GM18858 (cell line): ENCODE results near the gene NAPEPLD.
"Not testable (repeated sequence)": the region's sequence is repeated elsewhere in the genome, so short reads cannot be mapped to it uniquely, and the experiment has no call there.

Experiments used
- ATAC-seq: cut with Tn5 transposase; IDR thresholded peaks from one replicate; pipeline ENCODE4 v1.9.1; 2021; ENCODE audit not compliant: unreplicated experiment

The NAPEPLD gene

GRCh38 chr7:103114576-103115008 lies 34.3 kb downstream of the NAPEPLD start:
- ATAC-seq: no peak

- no peak for ATAC-seq
Observed at GRCh38 chr7:103113164-103113563, 35.7 kb downstream of the NAPEPLD start.

- ATAC-seq: not testable (repeated sequence)
Observed at GRCh38 chr7:103106703-103107070, 42.2 kb downstream of the NAPEPLD start.

- ATAC-seq: no peak
Observed at GRCh38 chr7:103106005-103106702, 42.7 kb downstream of the NAPEPLD start.

GRCh38 chr7:103101543-103101942 lies 47.4 kb downstream of the NAPEPLD start:
- ATAC-seq: no peak

GRCh38 chr7:103100348-103100747 lies 48.6 kb downstream of the NAPEPLD start:
- ATAC-seq: no peak

- no peak for ATAC-seq
Observed at GRCh38 chr7:103097041-103097440, 51.9 kb downstream of the NAPEPLD start.

- ATAC-seq: not testable (repeated sequence)
Observed at GRCh38 chr7:103095558-103095957, 53.3 kb downstream of the NAPEPLD start.

- ATAC-seq: no peak
Observed at GRCh38 chr7:103094102-103094501, 54.8 kb downstream of the NAPEPLD start.

- ATAC-seq: no peak
Observed at GRCh38 chr7:103093429-103093828, 55.5 kb downstream of the NAPEPLD start.

GRCh38 chr7:103092321-103092720 lies 56.6 kb downstream of the NAPEPLD start:
- not testable (repeated sequence) for ATAC-seq

GRCh38 chr7:103083210-103083609 lies 65.7 kb downstream of the NAPEPLD start:
- no peak for ATAC-seq

- ATAC-seq: no peak
Observed at GRCh38 chr7:103082497-103082896, 66.4 kb downstream of the NAPEPLD start.

GRCh38 chr7:103080923-103081322 lies 68.0 kb downstream of the NAPEPLD start:
- no peak for ATAC-seq

GRCh38 chr7:103079836-103080235 lies 69.1 kb downstream of the NAPEPLD start:
- no peak for ATAC-seq

GRCh38 chr7:103078226-103078625 lies 70.7 kb downstream of the NAPEPLD start:
- not testable (repeated sequence) for ATAC-seq

GRCh38 chr7:103077318-103077717 lies 71.6 kb downstream of the NAPEPLD start:
- ATAC-seq: no peak

- ATAC-seq: no peak
Observed at GRCh38 chr7:103076764-103077163, 72.1 kb downstream of the NAPEPLD start.

- peak; percentile 32 for ATAC-seq
Observed at GRCh38 chr7:103075337-103075918, 73.5 kb downstream of the NAPEPLD start.

- ATAC-seq: peak; percentile 85
Observed at GRCh38 chr7:103074519-103075336, 74.2 kb downstream of the NAPEPLD start, which contains the start of the genes ARMC10 and FBXL13. ARMC10 (plus strand) TSS chr7:103075140; CDS start chr7:103075273, 133 bp downstream. FBXL13 (minus strand) TSS chr7:103074796.

GRCh38 chr7:103073989-103074518 lies 74.8 kb downstream of the NAPEPLD start:
- ATAC-seq: no peak
